Measurements from ENCODE around the gene SOHLH1.

DNA sequence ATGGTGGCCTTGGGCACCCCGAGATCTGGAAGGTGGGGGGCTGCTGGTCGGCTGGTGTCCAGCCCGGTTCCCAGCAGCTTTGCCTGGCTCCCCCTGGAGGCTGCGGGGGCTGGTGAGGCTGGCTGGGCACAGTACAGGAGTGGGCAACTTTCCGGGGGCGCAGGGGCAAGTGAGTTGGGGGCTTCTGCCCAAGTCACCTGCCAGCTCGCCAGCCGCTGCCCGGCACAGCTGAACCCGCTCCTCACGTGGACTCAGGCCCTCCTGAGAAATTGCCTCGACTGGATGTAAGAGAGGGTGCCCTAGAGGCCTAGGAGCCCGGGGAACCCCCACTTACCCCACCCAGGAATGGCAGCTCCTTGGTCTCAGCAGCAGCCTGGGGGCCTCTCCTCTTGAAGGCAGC is 18.1 kb upstream of the SOHLH1 start:
- TF ChIP-seq, protein P1, sequence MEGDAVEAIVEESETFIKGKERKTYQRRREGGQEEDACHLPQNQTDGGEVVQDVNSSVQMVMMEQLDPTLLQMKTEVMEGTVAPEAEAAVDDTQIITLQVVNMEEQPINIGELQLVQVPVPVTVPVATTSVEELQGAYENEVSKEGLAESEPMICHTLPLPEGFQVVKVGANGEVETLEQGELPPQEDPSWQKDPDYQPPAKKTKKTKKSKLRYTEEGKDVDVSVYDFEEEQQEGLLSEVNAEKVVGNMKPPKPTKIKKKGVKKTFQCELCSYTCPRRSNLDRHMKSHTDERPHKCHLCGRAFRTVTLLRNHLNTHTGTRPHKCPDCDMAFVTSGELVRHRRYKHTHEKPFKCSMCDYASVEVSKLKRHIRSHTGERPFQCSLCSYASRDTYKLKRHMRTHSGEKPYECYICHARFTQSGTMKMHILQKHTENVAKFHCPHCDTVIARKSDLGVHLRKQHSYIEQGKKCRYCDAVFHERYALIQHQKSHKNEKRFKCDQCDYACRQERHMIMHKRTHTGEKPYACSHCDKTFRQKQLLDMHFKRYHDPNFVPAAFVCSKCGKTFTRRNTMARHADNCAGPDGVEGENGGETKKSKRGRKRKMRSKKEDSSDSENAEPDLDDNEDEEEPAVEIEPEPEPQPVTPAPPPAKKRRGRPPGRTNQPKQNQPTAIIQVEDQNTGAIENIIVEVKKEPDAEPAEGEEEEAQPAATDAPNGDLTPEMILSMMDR (IDR thresholded peaks at IDR 0.05; ENCODE audit: low read length), result no peak
- TF ChIP-seq EZH2 (optimal IDR thresholded peaks at IDR 0.05; ENCODE audit: low read depth, low read length), result no peak
- no peak for TF ChIP-seq EZH2phosphoT487 (IDR thresholded peaks at IDR 0.05; ENCODE audit: low read length)
